GM18873 (cell line): ENCODE measurements around the gene SGCB.

Experiments
- ATAC-seq: cut with Tn5 transposase; IDR thresholded peaks from one replicate; pipeline ENCODE4 v1.9.1; 2021; ENCODE audit warnings: mild to moderate bottlenecking, moderate library complexity, moderate number of reproducible peaks; ENCODE audit not compliant: unreplicated experiment, low FRiP score

SGCB gene

DNA sequence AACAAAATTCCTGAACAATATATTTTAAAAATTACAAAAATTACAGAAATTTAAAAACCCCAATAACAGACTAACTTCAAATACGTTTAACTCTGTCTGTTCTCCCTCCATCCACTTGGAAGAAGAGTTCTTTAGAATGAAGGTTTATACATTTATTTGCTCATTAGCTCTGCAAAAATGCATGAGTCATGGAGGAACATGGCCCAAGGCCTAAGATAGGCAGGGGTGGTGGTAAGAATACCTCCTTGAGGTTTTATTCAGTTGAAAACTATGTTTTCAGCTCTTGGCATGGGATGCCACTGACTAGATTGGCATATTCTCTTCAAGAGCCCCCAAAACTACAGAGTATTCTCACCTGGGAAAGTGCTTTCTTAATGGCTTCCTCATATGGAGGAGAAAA lies 9.1 kb downstream of the SGCB start:
- ATAC-seq = no peak

- no peak for ATAC-seq
Observed at GRCh38 chr4:52019936-52020657, 18.0 kb downstream of the SGCB start, which contains the start of gene LRRC66. Gene LRRC66 (minus strand): TSS chr4:52020363. CDS start chr4:52017613, 2,750 bp downstream.

DNA sequence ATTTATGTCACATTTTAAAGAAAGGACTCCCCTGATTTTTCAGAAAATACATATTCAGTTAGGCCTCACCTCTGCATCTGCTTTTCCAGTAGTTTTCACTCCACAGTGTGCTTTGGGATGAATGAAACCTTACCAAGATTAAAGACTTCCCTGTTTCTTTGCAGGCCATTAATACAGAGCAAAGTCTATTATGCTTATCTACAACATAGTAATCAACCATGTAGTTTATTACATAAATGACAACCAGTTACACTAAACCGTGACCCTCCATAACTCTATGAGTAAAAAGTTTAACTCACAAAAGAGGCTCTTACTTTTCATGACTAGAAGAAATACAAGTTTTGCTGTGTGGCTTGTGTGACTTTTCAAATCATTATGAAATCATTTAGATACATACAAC lies 20.3 kb downstream of the SGCB start:
- ATAC-seq = no peak

GRCh38 chr4:52016981-52017380 lies 21.1 kb downstream of the SGCB start:
- no peak for ATAC-seq

- no peak for ATAC-seq
Observed at GRCh38 chr4:52015366-52015765, 22.7 kb downstream of the SGCB start.

- no peak for ATAC-seq
Observed at GRCh38 chr4:52014903-52015302, 23.2 kb downstream of the SGCB start.

DNA sequence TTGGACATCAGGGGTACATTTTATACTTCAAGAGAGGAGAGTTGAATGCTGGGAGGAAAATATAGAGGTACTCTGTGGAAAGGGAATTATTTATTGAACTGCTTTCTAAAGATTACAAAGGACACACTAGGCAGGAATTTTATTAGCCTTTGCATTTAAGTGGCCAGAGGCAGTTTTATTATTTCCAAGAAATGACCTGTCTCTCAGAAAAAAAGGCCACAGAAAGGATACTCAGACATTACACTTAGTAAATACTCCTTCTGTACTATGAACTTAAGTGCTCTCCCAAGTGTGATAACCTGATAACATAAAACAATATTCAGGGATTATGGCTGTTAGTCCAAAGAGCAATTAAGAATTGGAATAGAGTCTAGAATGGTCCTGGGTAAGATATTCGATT lies 25.4 kb downstream of the SGCB start:
- no peak for ATAC-seq

DNA sequence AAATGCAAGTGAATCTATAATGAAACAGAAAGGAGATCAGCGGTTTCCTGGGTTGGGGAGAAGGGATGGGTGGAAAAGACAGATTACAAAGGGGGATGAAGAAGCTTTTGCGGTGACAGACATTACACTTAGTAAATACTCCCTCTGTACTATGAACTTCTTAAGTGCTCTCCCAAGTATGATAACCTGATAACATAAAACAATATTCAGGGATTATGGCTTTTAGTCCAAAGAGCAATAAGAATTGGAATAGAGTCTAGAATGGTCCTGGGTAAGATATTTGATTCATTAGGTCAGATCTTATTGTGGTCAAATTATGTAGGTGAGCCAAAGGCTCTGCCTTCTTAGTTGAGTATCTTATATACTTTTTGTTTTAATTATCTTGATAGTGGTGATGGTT lies 27.1 kb downstream of the SGCB start:
- no peak for ATAC-seq

DNA sequence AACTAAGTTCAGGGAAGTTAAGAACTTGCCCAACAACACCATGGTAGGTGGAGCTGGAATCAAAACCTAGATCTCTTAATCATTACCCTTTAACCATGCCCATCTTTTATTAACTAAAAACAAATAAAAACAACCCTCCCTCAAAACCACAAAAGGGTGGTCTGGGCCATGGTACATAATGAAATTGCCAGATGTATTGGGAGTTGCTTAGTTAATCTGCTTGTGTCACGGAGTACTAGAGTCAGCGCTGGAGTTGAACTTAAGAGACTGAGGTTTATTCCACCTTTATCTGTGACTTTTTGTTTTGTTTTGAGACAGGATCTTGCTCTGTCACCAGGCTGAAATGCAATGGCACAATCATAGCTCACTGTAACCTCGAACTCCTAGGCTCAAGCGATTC lies 31.2 kb downstream of the SGCB start:
- no peak for ATAC-seq

GRCh38 chr4:52005604-52006273 lies 32.4 kb downstream of the SGCB start:
- no peak for ATAC-seq

GRCh38 chr4:52004414-52004813 lies 33.7 kb downstream of the SGCB start:
- no peak for ATAC-seq

GRCh38 chr4:52001616-52002015 lies 36.5 kb downstream of the SGCB start:
- no peak for ATAC-seq

DNA sequence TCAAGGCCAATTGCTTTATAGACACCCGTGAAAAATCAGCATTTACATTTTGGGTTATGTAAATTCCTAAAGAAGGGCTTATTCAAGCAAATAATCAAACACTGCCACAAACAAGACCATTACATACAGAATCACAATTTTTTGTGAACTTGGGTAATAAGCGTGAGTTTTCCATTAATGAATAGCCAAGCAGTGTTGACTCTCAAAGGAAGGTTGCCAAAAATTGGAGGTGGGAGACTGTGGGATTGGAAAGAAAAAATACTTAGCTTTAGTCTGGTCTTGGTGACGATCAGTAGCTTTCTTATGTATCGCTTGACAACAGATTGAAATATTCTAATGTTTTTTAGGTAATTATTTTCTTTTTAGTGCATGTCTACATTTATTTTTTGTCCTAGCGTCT lies 38.8 kb downstream of the SGCB start:
- no peak for ATAC-seq

GRCh38 chr4:51998837-51999236 lies 39.3 kb downstream of the SGCB start:
- ATAC-seq = no peak

DNA sequence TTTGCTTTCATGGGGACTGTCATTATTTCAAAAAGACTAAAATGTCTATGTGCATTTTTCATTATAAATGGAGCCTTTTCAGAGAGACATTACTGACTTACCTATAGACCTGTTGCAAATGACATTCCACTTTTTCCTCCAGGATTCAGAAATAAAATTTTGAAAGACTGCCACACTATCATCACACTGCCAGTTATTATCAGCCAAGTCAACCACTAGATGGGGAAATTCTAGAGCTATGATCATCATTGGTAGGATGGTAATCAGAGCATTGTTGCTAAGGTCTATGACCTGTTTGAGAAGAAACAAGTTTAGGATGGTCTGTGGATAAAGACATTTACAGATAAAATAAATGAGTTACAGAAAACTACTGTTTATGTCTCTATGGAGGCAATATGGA lies 40.5 kb downstream of the SGCB start:
- ATAC-seq = no peak

DNA sequence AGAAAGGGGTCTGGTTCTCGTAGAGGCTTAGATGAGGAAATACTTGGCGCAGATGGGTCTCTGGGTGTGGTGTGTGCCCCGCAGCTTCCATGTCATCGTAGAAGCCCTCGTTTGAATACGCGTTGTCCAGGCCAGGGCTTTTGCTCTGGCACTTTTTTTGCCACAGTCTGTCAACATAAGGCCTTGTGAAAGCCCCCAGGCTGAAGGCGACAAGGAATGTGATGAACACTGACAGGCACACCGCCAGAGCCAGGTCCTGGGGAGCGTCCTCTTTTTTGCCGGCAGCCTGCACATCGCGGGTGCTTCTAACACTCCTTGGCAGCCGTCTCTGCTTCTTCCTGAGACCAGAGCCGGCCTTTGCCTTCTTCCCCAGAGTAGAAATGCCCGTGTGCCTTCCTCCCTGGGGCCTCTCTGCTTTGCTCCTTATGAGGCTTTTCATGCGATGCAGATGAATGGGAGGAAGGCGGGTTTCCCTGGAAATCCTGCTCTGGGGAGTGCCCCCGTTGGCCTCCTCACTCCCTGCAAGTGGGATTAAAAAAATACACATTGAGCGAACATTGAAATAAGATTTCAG lies 42.4 kb downstream of the SGCB start:
- ATAC-seq = no peak
